OCI-LY7 (cell line): ENCODE results near the gene EP400.

Experiments
- EZH2phosphoT487 ChIP-seq: fragments of 200-600 bp; sonication (generic); IDR thresholded peaks from 2 replicates; pipeline ENCODE4 v1.6.1; 2018; ENCODE audit warnings: low read depth, borderline replicate concordance, mild to moderate bottlenecking, mixed run types, antibody characterized with exemption, low read length, moderate library complexity, mixed read lengths
- TF ChIP-seq, protein P1 (sequence below): fragments of 200-600 bp; sonication (generic); conservative IDR thresholded peaks from 2 replicates; pipeline ENCODE4 v1.5.1; 2014; ENCODE audit warnings: mild to moderate bottlenecking, antibody characterized with exemption, low read length, moderate library complexity, mixed read lengths

DNA sequence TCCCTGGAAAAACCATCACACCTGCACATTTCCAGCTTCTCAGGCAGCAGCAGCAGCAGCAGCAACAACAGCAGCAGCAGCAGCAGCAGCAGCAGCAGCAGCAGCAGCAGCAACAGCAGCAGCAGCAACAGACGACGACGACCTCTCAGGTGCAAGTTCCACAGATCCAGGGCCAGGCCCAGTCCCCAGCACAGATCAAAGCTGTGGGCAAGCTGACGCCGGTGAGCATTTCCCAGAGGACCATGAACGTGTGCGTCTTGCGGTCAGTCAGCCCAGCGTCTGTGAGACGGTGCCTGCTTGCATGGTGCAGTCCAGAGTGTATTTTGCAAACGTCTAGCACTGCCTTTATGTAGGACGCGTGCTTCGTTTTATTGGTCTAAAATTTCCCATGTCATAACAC lies 112.7 kb downstream of the EP400 start:
- TF ChIP-seq, protein P1, sequence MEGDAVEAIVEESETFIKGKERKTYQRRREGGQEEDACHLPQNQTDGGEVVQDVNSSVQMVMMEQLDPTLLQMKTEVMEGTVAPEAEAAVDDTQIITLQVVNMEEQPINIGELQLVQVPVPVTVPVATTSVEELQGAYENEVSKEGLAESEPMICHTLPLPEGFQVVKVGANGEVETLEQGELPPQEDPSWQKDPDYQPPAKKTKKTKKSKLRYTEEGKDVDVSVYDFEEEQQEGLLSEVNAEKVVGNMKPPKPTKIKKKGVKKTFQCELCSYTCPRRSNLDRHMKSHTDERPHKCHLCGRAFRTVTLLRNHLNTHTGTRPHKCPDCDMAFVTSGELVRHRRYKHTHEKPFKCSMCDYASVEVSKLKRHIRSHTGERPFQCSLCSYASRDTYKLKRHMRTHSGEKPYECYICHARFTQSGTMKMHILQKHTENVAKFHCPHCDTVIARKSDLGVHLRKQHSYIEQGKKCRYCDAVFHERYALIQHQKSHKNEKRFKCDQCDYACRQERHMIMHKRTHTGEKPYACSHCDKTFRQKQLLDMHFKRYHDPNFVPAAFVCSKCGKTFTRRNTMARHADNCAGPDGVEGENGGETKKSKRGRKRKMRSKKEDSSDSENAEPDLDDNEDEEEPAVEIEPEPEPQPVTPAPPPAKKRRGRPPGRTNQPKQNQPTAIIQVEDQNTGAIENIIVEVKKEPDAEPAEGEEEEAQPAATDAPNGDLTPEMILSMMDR: no peak
- no peak for TF ChIP-seq EZH2phosphoT487
